Uterus (tissue), 4 donors: ENCODE measurements around the gene CCNF. TPM values are rescaled to one million over a fixed set of nuclear protein-coding genes. Genes with fewer than 3 reads are reported as not detected.
"Not testable (repeated sequence)": the region's sequence is repeated elsewhere in the genome, so short reads cannot be mapped to it uniquely, and the experiment has no call there.

Source experiments
- DNase-seq, 2 donors: peaks; one replicate each; pipeline ENCODE4 v3.0.0-alpha.2; 2019 to 2020
- H3K27ac ChIP-seq, 2 donors: fragments of 200-600 bp; sonication (generic); 1 replicate in 1 of 2; 2 replicates in 1 of 2; pipeline ENCODE4 v1.5.1; 2016 to 2018
- H3K27me3 ChIP-seq, 2 donors: fragments of 200-600 bp; sonication (generic); one replicate each; pipeline ENCODE4 v1.5.1; 2018 to 2019; ENCODE audit warnings: control low read depth in 1 of 2
- H3K36me3 ChIP-seq, 2 donors: fragments of 200-600 bp; sonication (generic); one replicate each; pipeline ENCODE4 v1.5.1; 2019; ENCODE audit warnings: control low read depth in 1 of 2
- H3K4me1 ChIP-seq, 2 donors: fragments of 200-600 bp; sonication (generic); one replicate each; pipeline ENCODE4 v1.5.1; 2018 to 2019; ENCODE audit warnings: control low read depth in 1 of 2
- H3K4me3 ChIP-seq, 2 donors: fragments of 200-600 bp; sonication (generic); 1 replicate in 1 of 2; 2 replicates in 1 of 2; pipeline ENCODE4 v1.5.1; 2018 to 2019; ENCODE audit warnings: mild to moderate bottlenecking in 1 of 2
- H3K9me3 ChIP-seq, 2 donors: fragments of 200-600 bp; sonication (generic); one replicate each; pipeline ENCODE4 v1.5.1; 2019; ENCODE audit warnings: control low read depth in 1 of 2
- CTCF ChIP-seq, 4 experiments: fragments of 200-600 bp in 2 of 4; fragments of 450-650 bp in 2 of 4; sonication (generic) in 2 of 4; IDR thresholded peaks; one replicate each; pipeline ENCODE4 v1.5.1; 2016 to 2019; ENCODE audit warnings: antibody characterized with exemption in 4 of 4, mild to moderate bottlenecking in 2 of 4, moderate library complexity in 1 of 4
- POLR2A ChIP-seq, 2 donors: fragments of 450-650 bp; IDR thresholded peaks; one replicate each; pipeline ENCODE4 v1.6.1; 2016; ENCODE audit warnings: antibody characterized with exemption in 2 of 2, mild to moderate bottlenecking in 1 of 2, moderate library complexity in 1 of 2
- intact Hi-C: fragments of 100-400 bp; cut with DNase I; formaldehyde crosslinking; loops from one replicate; pipeline ENCODE4 v1.15.1; 2023; ENCODE audit warnings: low total_unique reads
- total RNA-seq, 4 donors: library from RNA; depleted of rRNA in 3 of 4; stranded (reverse); fragments of >200 nt in 3 of 4; gene quantifications; one replicate each; pipeline versions ENCODE4 v1.1.0 to v1.2.4, GENCODE V29; 2014 to 2023
- donor health status: DM: yes; HTN: yes; CAD: no.

Gene CCNF
- total RNA-seq, 4 donors from 2014 or later = under 0.01 to 11.8 (median 1.9) TPM; not detected in 1

GRCh38 chr16:2428784-2429033 is 538 bp upstream of the CCNF start:
- intact Hi-C loops = no loop called here
- DNase-seq = no peak
- peak overlapping the region; percentile 30 to 83 for H3K27ac ChIP-seq

GRCh38 chr16:2429771-2430663 is 770 bp downstream of the CCNF start:
- no peak for DNase-seq
- no peaks in the 10 kb centered on the region for H3K9me3 ChIP-seq
- no peak for TF ChIP-seq POLR2A (IDR thresholded peaks at IDR 0.05)
- no peak for TF ChIP-seq CTCF (IDR thresholded peaks at IDR 0.05)
- no peaks in the 10 kb centered on the region for H3K36me3 ChIP-seq
- peak overlapping the region; percentile 29 to 80 for H3K27ac ChIP-seq
- peaks cover 6 to 9% of the 10 kb centered on the region in 2 donors for H3K4me1 ChIP-seq
- H3K27me3 ChIP-seq = no peaks in the 10 kb centered on the region
- H3K4me3 ChIP-seq = peak overlapping the region; percentile 46 to 62
- intact Hi-C loops = no loop called here

More at GRCh38 chr16:2428784-2429033, 538 bp upstream of the CCNF start:
- no peaks in the 10 kb centered on the region for H3K9me3 ChIP-seq
- no peaks in the 10 kb centered on the region for H3K36me3 ChIP-seq
- peak overlapping the region; percentile 46 to 74 for H3K4me3 ChIP-seq
- TF ChIP-seq POLR2A (IDR thresholded peaks at IDR 0.05) (no peak), CTCF (IDR thresholded peaks at IDR 0.05) (no peak)
- H3K4me1 ChIP-seq = peaks cover 6 to 9% of the 10 kb centered on the region in 2 donors
- H3K27me3 ChIP-seq = no peaks in the 10 kb centered on the region

- Histone ChIP-seq H3K27me3 (no peaks in the 10 kb centered on the region), H3K4me3 (no peak overlapping the region), H3K4me1 (peaks cover 6 to 9% of the 10 kb centered on the region in 2 donors), H3K27ac (no peak overlapping the region), H3K9me3 (no peaks in the 10 kb centered on the region), H3K36me3 (no peaks in the 10 kb centered on the region)
- no peak for TF ChIP-seq CTCF (IDR thresholded peaks at IDR 0.05)
- no peak for TF ChIP-seq POLR2A (IDR thresholded peaks at IDR 0.05)
- no peak for DNase-seq
- intact Hi-C loops = no loop called here
Measured at GRCh38 chr16:2432286-2432685, 3.0 kb downstream of the CCNF start.

- no peak for DNase-seq
- H3K9me3 ChIP-seq = no peaks in the 10 kb centered on the region
- no peaks in the 10 kb centered on the region for H3K27me3 ChIP-seq
- intact Hi-C loops = no loop called here
- H3K27ac ChIP-seq = no peak overlapping the region
- no peak for TF ChIP-seq POLR2A (IDR thresholded peaks at IDR 0.05)
- TF ChIP-seq CTCF (IDR thresholded peaks at IDR 0.05) = no peak
- H3K36me3 ChIP-seq = no peaks in the 10 kb centered on the region
- peaks cover 6 to 9% of the 10 kb centered on the region in 2 donors for H3K4me1 ChIP-seq
- H3K4me3 ChIP-seq = no peak overlapping the region
Measured at GRCh38 chr16:2432801-2433505, 3.7 kb downstream of the CCNF start.

GRCh38 chr16:2435236-2435635 is 6.0 kb downstream of the CCNF start:
- H3K4me3 ChIP-seq, H3K36me3 ChIP-seq, H3K9me3 ChIP-seq, H3K27me3 ChIP-seq, H3K27ac ChIP-seq, H3K4me1 ChIP-seq, DNase-seq, intact Hi-C loops: not testable (repeated sequence)
